GM23338 (cell line): Measurements from ENCODE around the gene WBP2.

Experiments used
- CTCF ChIP-seq, 2 experiments: fragments of 200-600 bp in 1 of 2; sonication (generic) in 1 of 2; conservative IDR thresholded peaks; 2 replicates each; pipeline versions ENCODE4 v1.5.1 to v1.6.1; 2016 to 2017; ENCODE audit warnings: antibody characterized with exemption in 2 of 2, low read depth in 2 of 2, mild to moderate bottlenecking in 2 of 2, moderate library complexity in 1 of 2
- EZH2 ChIP-seq: fragments of 200-600 bp; sonication (generic); IDR thresholded peaks from one replicate; pipeline ENCODE4 v1.8.0; 2017; ENCODE audit warnings: antibody characterized with exemption, mild to moderate bottlenecking, low read depth; ENCODE audit not compliant: unreplicated experiment
- EZH2phosphoT487 ChIP-seq: fragments of 200-600 bp; sonication (generic); IDR thresholded peaks from one replicate; pipeline ENCODE4 v1.8.1; 2018; ENCODE audit warnings: antibody characterized with exemption; ENCODE audit not compliant: unreplicated experiment
- NANOG ChIP-seq: IDR thresholded peaks from 2 replicates; pipeline ENCODE4 v1.6.1; 2016; ENCODE audit warnings: antibody characterized with exemption, borderline replicate concordance
- POLR2AphosphoS5 ChIP-seq: IDR thresholded peaks from 2 replicates; pipeline ENCODE4 v1.6.1; 2016; ENCODE audit warnings: antibody characterized with exemption, low read depth
- REST ChIP-seq: IDR thresholded peaks from one replicate; pipeline ENCODE4 v1.6.1; 2018; ENCODE audit warnings: antibody characterized with exemption; ENCODE audit not compliant: unreplicated experiment

- TF ChIP-seq CTCF (conservative IDR thresholded peaks at IDR 0.05; ENCODE audit: low read depth in 2 of 2) (no peak), POLR2AphosphoS5 (no peak), EZH2phosphoT487 (no peak), REST (no peak), EZH2 (no peak), NANOG (no peak)
Measured at GRCh38 chr17:75829747-75830146, 25.4 kb downstream of the WBP2 start.
